Endothelial cell of umbilical vein (primary cell): ENCODE results near the gene FKBP14. TPM values are rescaled to one million over a fixed set of nuclear protein-coding genes. Genes with fewer than 3 reads are reported as not detected.

Experiments used
- BruUV-seq: library from RNA; stranded (reverse); fragments of 400-500 nt; replicated peaks from 2 replicates; lab custom pipeline; 2021; lab: Mats Ljungman, UMichigan
- CTCF ChIA-PET: fragments of 300-600, 350-600 bp; sonication (Branson Sonifier 250); formaldehyde crosslinking; loops from one replicate; lab custom pipeline; 2021; ENCODE audit warnings: antibody characterized with exemption, inconsistent platforms; lab: Charles Lee
- POLR2A ChIA-PET: fragments of 300-600, 350-600 bp; sonication (Branson Sonifier 250); formaldehyde crosslinking; loops from one replicate; lab custom pipeline; 2021; ENCODE audit warnings: antibody characterized with exemption, inconsistent platforms; lab: Charles Lee
- DNase-seq: peaks from one replicate; pipeline ENCODE4 v3.0.0-alpha.2; 2011; ENCODE audit warnings: low read depth, low spot score
- FAIRE-seq: peaks from 2 replicates; lab custom pipeline; 2011; peaks lifted over from hg19 to GRCh38; lab: Jason Lieb, UNC
- H2AFZ ChIP-seq: 2 replicates; pipeline ENCODE4 v1.6.0; 2012; ENCODE audit warnings: low read depth, low read length, control low read depth, inconsistent platforms
- H3K27ac ChIP-seq: 2 replicates; pipeline ENCODE4 v1.5.1; 2011; ENCODE audit warnings: low read depth, mild to moderate bottlenecking, control low read depth, low read length, moderate library complexity; ENCODE audit not compliant: insufficient read depth
- H3K27me3 ChIP-seq, 2 experiments: 2 replicates each; pipeline versions ENCODE4 v1.6.0 to v1.6.1; 2011; ENCODE audit warnings: low read length in 2 of 2, mixed read lengths in 1 of 2; ENCODE audit not compliant: control insufficient read depth in 2 of 2, insufficient read depth in 2 of 2
- H3K36me3 ChIP-seq, 2 experiments: 2 replicates in 1 of 2; 3 replicates in 1 of 2; pipeline ENCODE4 v1.5.1; 2011; ENCODE audit warnings: low read length in 2 of 2, mild to moderate bottlenecking in 1 of 2, moderate library complexity in 1 of 2; ENCODE audit not compliant: control insufficient read depth in 2 of 2, insufficient read depth in 2 of 2; ENCODE audit errors: extremely low read depth in 1 of 2
- H3K4me1 ChIP-seq: 3 replicates; pipeline ENCODE4 v1.5.1; 2011; ENCODE audit warnings: mild to moderate bottlenecking, low read length; ENCODE audit not compliant: control insufficient read depth, insufficient read depth; ENCODE audit errors: extremely low read depth
- H3K4me2 ChIP-seq: 2 replicates; pipeline ENCODE4 v1.6.1; 2011; ENCODE audit warnings: low read length, control low read depth, mixed read lengths; ENCODE audit not compliant: insufficient read depth
- H3K4me3 ChIP-seq, 3 experiments: fragments of 200-600 bp in 1 of 3; sonication (generic), shearing (Covaris generic) in 1 of 3; replicated peaks in 1 of 3; 2 replicates each; pipeline ENCODE4 v1.5.1; 2011 to 2016; ENCODE audit warnings: control low read depth in 3 of 3, low read length in 3 of 3, mild to moderate bottlenecking in 2 of 3, inconsistent platforms in 1 of 3, low read depth in 1 of 3, moderate library complexity in 1 of 3; ENCODE audit not compliant: insufficient read depth in 1 of 3
- H3K79me2 ChIP-seq: 2 replicates; pipeline ENCODE4 v1.6.0; 2012; ENCODE audit warnings: low read length, inconsistent platforms; ENCODE audit not compliant: control insufficient read depth, insufficient read depth
- H3K9ac ChIP-seq: replicated peaks from 2 replicates; pipeline ENCODE3; 2011; ENCODE audit warnings: low read length, control low read depth; ENCODE audit not compliant: insufficient read depth; ENCODE audit errors: extremely low read depth
- H3K9me1 ChIP-seq: replicated peaks from 3 replicates; pipeline ENCODE4 v1.6.0; 2011; ENCODE audit warnings: mild to moderate bottlenecking, low read length; ENCODE audit not compliant: control insufficient read depth, insufficient read depth; ENCODE audit errors: extremely low read depth
- H3K9me3 ChIP-seq: replicated peaks from 2 replicates; pipeline ENCODE4 v1.5.1; 2012; ENCODE audit warnings: low read length, inconsistent platforms; ENCODE audit not compliant: control insufficient read depth, insufficient read depth
- H4K20me1 ChIP-seq: replicated peaks from 2 replicates; pipeline ENCODE3; 2011; ENCODE audit warnings: mild to moderate bottlenecking, low read length; ENCODE audit not compliant: control insufficient read depth, insufficient read depth; ENCODE audit errors: extremely low read depth
- CTCF ChIP-seq, 2 donors: IDR thresholded peaks; 1 replicate in 1 of 2; 2 replicates in 1 of 2; pipeline ENCODE4 v1.5.1; 2011; ENCODE audit warnings: low read length in 2 of 2, mild to moderate bottlenecking in 2 of 2, moderate library complexity in 2 of 2, control low read depth in 1 of 2, inconsistent platforms in 1 of 2, low read depth in 1 of 2; ENCODE audit not compliant: insufficient read depth in 1 of 2; ENCODE audit errors: extremely low read depth in 1 of 2
- EZH2 ChIP-seq: IDR thresholded peaks from 2 replicates; pipeline ENCODE4 v1.6.1; 2012; ENCODE audit warnings: borderline replicate concordance, low read depth, mild to moderate bottlenecking, moderate library complexity, low read length, inconsistent platforms; ENCODE audit not compliant: severe bottlenecking
- FOS ChIP-seq: IDR thresholded peaks from 2 replicates; pipeline ENCODE4 v1.6.1; 2011; ENCODE audit warnings: mild to moderate bottlenecking, low read length, moderate library complexity, borderline replicate concordance; ENCODE audit not compliant: insufficient read depth
- GATA2 ChIP-seq: IDR thresholded peaks from 2 replicates; pipeline ENCODE4 v1.7.0; 2011; ENCODE audit warnings: low read depth, mild to moderate bottlenecking, moderate library complexity, mixed read lengths, low read length; ENCODE audit not compliant: insufficient read length, insufficient read depth
- JUN ChIP-seq: IDR thresholded peaks from 2 replicates; pipeline ENCODE4 v1.6.1; 2011; ENCODE audit warnings: borderline replicate concordance, low read depth; ENCODE audit not compliant: insufficient read length, insufficient read depth
- MAX ChIP-seq: IDR thresholded peaks from 2 replicates; pipeline ENCODE4 v1.6.1; 2011; ENCODE audit not compliant: insufficient read depth, insufficient read length
- MYC ChIP-seq: IDR thresholded peaks from one replicate; pipeline ENCODE4 v1.6.1; 2011; ENCODE audit warnings: mild to moderate bottlenecking, low read depth, low read length
- POLR2A ChIP-seq: IDR thresholded peaks from 2 replicates; pipeline ENCODE4 v1.6.1; 2012; ENCODE audit warnings: low read depth, mild to moderate bottlenecking, control low read depth, low read length
- POLR2AphosphoS5 ChIP-seq: IDR thresholded peaks from 2 replicates; pipeline ENCODE4 v1.6.1; 2012; ENCODE audit warnings: low read depth, mild to moderate bottlenecking, control low read depth, low read length, moderate library complexity; ENCODE audit not compliant: insufficient read depth
- dilution Hi-C: fragments of 300-500 bp; cut with MboI; formaldehyde crosslinking; loops from one replicate; pipeline ENCODE4 v1.15.0; 2019; ENCODE audit warnings: low sequenced_read_pairs; ENCODE audit not compliant: extremely low pct_ligation_motif_present
- intact Hi-C: fragments of 100-400 bp; cut with micrococcal nuclease; formaldehyde crosslinking; loops from one replicate; pipeline ENCODE4 v1.10.0; 2022
- polyA plus RNA-seq, 4 experiments: library from polyadenylated mRNA; depleted of rRNA in 3 of 4; stranded (reverse) in 3 of 4; unstranded in 1 of 4; fragments of >200 nt; gene quantifications; 2 replicates each; pipeline versions ENCODE4 v1.2.1 to v1.2.3, GENCODE V29; 2011 to 2012; ENCODE audit warnings: missing spikeins in 1 of 4
- total RNA-seq: library from RNA; stranded (reverse); gene quantifications from 2 replicates; pipeline ENCODE4 v1.2.3, GENCODE V29; 2021

Gene FKBP14
- total and polyA plus RNA-seq, 2 donors (not counting 3 experiments of a cell fraction or from before 2014, with no cell fraction given): 9.8 to 37.4 TPM

GRCh38 chr7:30005464-30005863 is 21.0 kb downstream of the FKBP14 start:
- H3K9ac ChIP-seq: no peak overlapping the region
- H3K4me2 ChIP-seq: no peak overlapping the region
- FAIRE-seq: no peak
- no peak overlapping the region for H3K27ac ChIP-seq
- H3K9me3 ChIP-seq: no peaks in the 10 kb centered on the region
- no peaks in the 10 kb centered on the region for H4K20me1 ChIP-seq
- no peaks in the 10 kb centered on the region for H3K9me1 ChIP-seq
- intact Hi-C loops: no loop called here
- DNase-seq: no peak
- CTCF ChIA-PET: interaction anchor here (0.5 to 1.0 kb wide), 2 partner anchors 13 to 68 kb away, joined by 3 to 4 read pairs; no protein-coding TSS in a partner anchor
- H3K27me3 ChIP-seq: no peaks in the 10 kb centered on the region
- no peak overlapping the region for H3K4me3 ChIP-seq
- no peaks in the 10 kb centered on the region for H3K4me1 ChIP-seq
- POLR2A ChIA-PET: no interaction called here
- BruUV-seq: no TSS peak
- H2AFZ ChIP-seq: no peak overlapping the region
- H3K79me2 ChIP-seq: no peaks in the 10 kb centered on the region
- TF ChIP-seq FOS (no peak), POLR2A (no peak), GATA2 (no peak), POLR2AphosphoS5 (no peak), EZH2 (no peak), MAX (no peak), JUN (no peak), CTCF (IDR thresholded peaks at IDR 0.05; ENCODE audit: extremely low read depth in 1 of 2, insufficient read depth in 1 of 2, low read depth in 1 of 2, low read length in 2 of 2) (no peak), MYC (no peak)
- no peaks in the 10 kb centered on the region for H3K36me3 ChIP-seq
- dilution Hi-C loops: no loop called here
